PC-9 (cell line): ENCODE measurements around the gene OR2AT4.
"Not testable (repeated sequence)": the region's sequence is repeated elsewhere in the genome, so short reads cannot be mapped to it uniquely, and the experiment has no call there.

ENCODE experiments used
- CTCF ChIP-seq: fragments of 200-600 bp; sonication (generic); conservative IDR thresholded peaks from 2 replicates; pipeline ENCODE4 v1.6.1; 2017; ENCODE audit warnings: mixed run types, antibody characterized with exemption, mild to moderate bottlenecking, moderate library complexity
- EZH2 ChIP-seq: fragments of 200-600 bp; sonication (generic); IDR thresholded peaks from 2 replicates; pipeline ENCODE4 v1.8.0; 2017; ENCODE audit warnings: antibody characterized with exemption, low read depth

GRCh38 chr11:75094382-75094781 is 2.3 kb downstream of the OR2AT4 start:
- not testable (repeated sequence) for TF ChIP-seq CTCF, EZH2
